ENCODE measurements around the gene TAF15. TPM values are rescaled to one million over a fixed set of nuclear protein-coding genes. Genes with fewer than 3 reads are reported as not detected.

The TAF15 gene
- total and polyA plus RNA-seq, 10 of the 15 experiments (the other 5 are each of a cell fraction or from before 2014, with no cell fraction given), result 9.5 to 259 (median 40.4) TPM

DNA sequence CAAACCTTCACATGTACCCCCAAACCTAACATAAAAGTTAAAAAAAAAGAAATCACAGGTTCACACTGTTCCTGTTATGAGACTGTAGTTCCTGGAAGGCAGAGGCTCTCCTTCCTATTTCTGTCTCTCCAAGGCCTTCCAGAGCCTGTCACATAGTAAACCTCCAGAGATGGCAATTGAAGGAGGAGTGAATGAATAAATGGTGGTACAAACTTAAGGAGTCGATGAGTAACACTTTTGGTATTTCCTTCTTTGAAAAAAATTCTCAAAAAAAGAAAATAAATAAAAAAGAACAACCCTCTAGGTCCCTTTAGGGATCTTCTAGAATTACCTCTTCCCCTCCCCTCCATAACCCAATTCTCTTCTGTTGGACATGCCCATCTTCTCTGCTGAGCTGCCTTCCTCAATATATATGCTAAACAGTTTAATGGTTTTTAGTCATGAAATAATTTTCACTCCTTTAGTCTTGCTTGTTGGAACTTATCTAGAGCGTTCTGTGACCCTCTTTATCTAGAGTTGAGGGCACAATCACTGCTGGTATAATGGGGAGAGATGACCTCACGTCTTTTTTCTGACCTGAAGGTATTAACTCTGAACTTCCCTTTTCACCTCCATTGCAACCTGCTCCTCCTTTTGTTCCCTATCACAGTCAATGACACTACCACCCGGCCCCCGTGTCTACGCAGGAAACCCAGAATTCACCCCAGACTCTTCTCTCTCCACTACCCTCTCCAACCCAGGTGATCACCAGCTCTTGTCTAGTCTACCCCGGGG, 1.7 kb upstream of the TAF15 start (continued):
- no peak for TF ChIP-seq NFYB (IDR thresholded peaks at IDR 0.05; ENCODE audit: insufficient read depth, low read depth, low read length)
- no peak for TF ChIP-seq NFYA (IDR thresholded peaks at IDR 0.05; ENCODE audit: borderline replicate concordance, low read depth, low read length)
- TF ChIP-seq, protein P1, sequence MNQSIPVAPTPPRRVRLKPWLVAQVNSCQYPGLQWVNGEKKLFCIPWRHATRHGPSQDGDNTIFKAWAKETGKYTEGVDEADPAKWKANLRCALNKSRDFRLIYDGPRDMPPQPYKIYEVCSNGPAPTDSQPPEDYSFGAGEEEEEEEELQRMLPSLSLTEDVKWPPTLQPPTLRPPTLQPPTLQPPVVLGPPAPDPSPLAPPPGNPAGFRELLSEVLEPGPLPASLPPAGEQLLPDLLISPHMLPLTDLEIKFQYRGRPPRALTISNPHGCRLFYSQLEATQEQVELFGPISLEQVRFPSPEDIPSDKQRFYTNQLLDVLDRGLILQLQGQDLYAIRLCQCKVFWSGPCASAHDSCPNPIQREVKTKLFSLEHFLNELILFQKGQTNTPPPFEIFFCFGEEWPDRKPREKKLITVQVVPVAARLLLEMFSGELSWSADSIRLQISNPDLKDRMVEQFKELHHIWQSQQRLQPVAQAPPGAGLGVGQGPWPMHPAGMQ (IDR thresholded peaks at IDR 0.05; ENCODE audit: borderline replicate concordance), result no peak
- no peak for TF ChIP-seq JUND (IDR thresholded peaks at IDR 0.05; ENCODE audit: low read depth, low read length)
- no peak for TF ChIP-seq NR2C1 (IDR thresholded peaks at IDR 0.05)
- TF ChIP-seq ZNF207 (IDR thresholded peaks at IDR 0.05; ENCODE audit: borderline replicate concordance), result no peak
- no peak for TF ChIP-seq NR2F1 (conservative IDR thresholded peaks at IDR 0.05)
- no peak for TF ChIP-seq ZBED1 (IDR thresholded peaks at IDR 0.05; ENCODE audit: borderline replicate concordance)
- TF ChIP-seq ZNF622 (IDR thresholded peaks at IDR 0.05), result no peak
- no peak for TF ChIP-seq HDGF (IDR thresholded peaks at IDR 0.05)
- no peak for TF ChIP-seq ZNF384 (IDR thresholded peaks at IDR 0.05; ENCODE audit: borderline replicate concordance, low read depth, low read length)
- TF ChIP-seq IRF4 (IDR thresholded peaks at IDR 0.05; ENCODE audit: low read depth, low read length), result no peak

All from GM12878 (cell line).